T-helper 17 cell (primary cell): Measurements from ENCODE around the gene SLC24A4. TPM values are rescaled to one million over a fixed set of nuclear protein-coding genes. Genes with fewer than 3 reads are reported as not detected.

Source experiments
- ATAC-seq: fragments of 150-1000 bp; cut with Tn5 transposase; 2 replicates; pipeline ENCODE4 v1.10.0; 2021; ENCODE audit warnings: mild to moderate bottlenecking, moderate library complexity
- DNase-seq, 3 donors: peaks; one replicate each; pipeline versions ENCODE4 v3.0.0 to v3.0.0-alpha.2; 2020 to 2021
- H3K9me3 ChIP-seq: one replicate; pipeline ENCODE4 v1.7.0; 2013; ENCODE audit warnings: low read length, mild to moderate bottlenecking; ENCODE audit not compliant: control insufficient read depth, poor library complexity, severe bottlenecking
- H3K27ac Mint-ChIP-seq: one replicate; pipeline ENCODE4 v1.8.0; 2022; ENCODE audit warnings: mild to moderate bottlenecking, moderate library complexity, mixed read lengths
- H3K27me3 Mint-ChIP-seq: one replicate; pipeline ENCODE4 v1.8.0; 2022; ENCODE audit warnings: mixed read lengths
- H3K36me3 Mint-ChIP-seq: one replicate; pipeline ENCODE4 v1.8.0; 2022; ENCODE audit warnings: low read depth, mixed read lengths
- H3K4me1 Mint-ChIP-seq: one replicate; pipeline ENCODE4 v1.8.0; 2022; ENCODE audit warnings: mild to moderate bottlenecking, mixed read lengths
- H3K4me3 Mint-ChIP-seq: one replicate; pipeline ENCODE4 v1.8.0; 2022; ENCODE audit warnings: mild to moderate bottlenecking, moderate library complexity, mixed read lengths
- total RNA-seq, 4 donors: library from RNA in 2 of 4; stranded (reverse) in 2 of 4; gene quantifications; one replicate each; pipeline ENCODE4 v1.2.3 and lab custom pipeline; 2022 to 2026

SLC24A4 gene
- total RNA-seq = 1 to 10 TPM in 1 of 2 donors, under 1 TPM in 1; 0.55 to 2.0 TPM
- total RNA-seq (lab: John Stamatoyannopoulos, UW) = 0 to 0.08 reads per million in 2 donors

DNA sequence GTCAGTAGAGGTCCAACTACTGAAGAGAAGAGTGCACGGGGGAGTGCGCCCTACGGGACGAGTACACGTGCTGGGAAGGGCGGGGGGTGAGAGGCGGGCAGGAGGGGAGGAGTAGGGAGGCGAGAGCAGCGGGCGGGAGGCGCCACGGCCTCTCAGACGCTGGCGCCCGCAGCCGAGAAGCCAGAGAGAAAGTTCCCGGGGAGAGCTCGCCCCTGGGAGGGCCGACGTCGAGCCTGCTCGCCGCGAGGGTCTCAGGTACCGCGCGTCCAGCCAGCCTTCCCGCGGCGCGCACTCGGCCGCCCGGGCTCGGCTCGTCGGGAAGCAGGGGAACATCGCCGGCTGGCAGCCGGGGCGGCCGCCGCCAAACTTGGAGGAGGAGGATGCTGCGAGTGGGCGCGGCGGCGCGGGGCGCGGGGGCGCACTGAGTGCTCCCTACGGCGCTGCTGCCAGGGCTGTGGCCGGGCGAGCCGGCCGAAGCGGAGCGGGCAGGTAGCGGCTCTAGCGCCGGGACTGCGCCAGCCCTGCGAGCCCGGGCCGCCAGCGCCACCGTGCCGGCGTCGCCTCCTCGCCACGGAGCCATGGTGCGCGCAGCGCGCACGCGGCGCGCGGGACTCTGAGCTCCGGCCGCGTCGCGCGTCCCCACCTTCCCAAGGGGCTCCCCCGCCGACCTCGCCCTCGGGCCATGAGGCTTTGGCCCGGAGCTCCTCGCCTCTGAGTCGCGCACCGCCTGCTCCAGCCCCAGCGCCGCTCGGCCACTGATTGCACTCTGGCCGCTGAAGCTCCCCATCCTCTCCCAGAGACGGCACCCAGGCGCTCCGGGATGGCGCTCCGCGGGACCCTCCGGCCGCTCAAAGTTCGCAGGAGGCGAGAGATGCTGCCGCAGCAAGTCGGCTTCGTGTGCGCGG lies at the start of gene SLC24A4:
Gene SLC24A4 (plus strand): TSS at position 155 of the 905 bp plus-strand sequence. CDS start 666 bp downstream, at position 821.
- no peaks in the 10 kb centered on the region for H3K9me3 ChIP-seq
- DNase-seq (no peak), ATAC-seq (no peak)
- Mint-ChIP-seq H3K4me1 (peaks cover 2% of the 10 kb centered on the region), H3K27ac (no peak within 1 kb of the TSS), H3K4me3 (peak within 1 kb of the TSS; percentile 68), H3K27me3 (peaks cover 59% of the 10 kb centered on the region), H3K36me3 (no peaks in the 10 kb centered on the region)

DNA sequence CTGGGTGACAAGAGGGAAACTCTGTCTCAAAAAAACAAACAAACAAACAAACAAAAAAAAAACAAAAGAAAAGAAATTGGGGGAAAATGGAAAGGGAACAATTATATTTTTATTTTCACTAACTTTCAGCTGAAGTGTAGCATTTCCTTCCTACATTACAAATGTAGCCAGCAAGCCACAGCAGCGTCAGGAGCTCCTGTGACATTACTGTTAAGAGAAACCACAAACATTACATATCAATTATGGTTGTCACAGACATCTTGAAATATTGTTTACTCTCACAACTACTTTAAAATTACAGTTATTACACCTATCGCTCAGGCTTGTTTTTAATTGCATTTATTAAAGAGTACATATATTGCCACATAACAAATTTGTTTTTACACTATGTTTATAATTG lies 49.8 kb upstream of the SLC24A4 start:
- Mint-ChIP-seq H3K36me3 (peaks cover 6% of the 10 kb centered on the region), H3K27ac (no peak overlapping the region), H3K27me3 (peaks cover 71% of the 10 kb centered on the region), H3K4me3 (no peak overlapping the region), H3K4me1 (peaks cover 5% of the 10 kb centered on the region)
- ATAC-seq (no peak), DNase-seq (no peak)
- no peaks in the 10 kb centered on the region for H3K9me3 ChIP-seq

GRCh38 chr14:92274055-92274454 lies 48.9 kb upstream of the SLC24A4 start:
- no peaks in the 10 kb centered on the region for H3K9me3 ChIP-seq
- peaks cover 6% of the 10 kb centered on the region for H3K36me3 Mint-ChIP-seq
- ATAC-seq (no peak), DNase-seq (no peak)
- H3K4me1 Mint-ChIP-seq = peaks cover 5% of the 10 kb centered on the region
- peaks cover 63% of the 10 kb centered on the region for H3K27me3 Mint-ChIP-seq
- H3K4me3 Mint-ChIP-seq = no peak overlapping the region
- H3K27ac Mint-ChIP-seq = no peak overlapping the region

DNA sequence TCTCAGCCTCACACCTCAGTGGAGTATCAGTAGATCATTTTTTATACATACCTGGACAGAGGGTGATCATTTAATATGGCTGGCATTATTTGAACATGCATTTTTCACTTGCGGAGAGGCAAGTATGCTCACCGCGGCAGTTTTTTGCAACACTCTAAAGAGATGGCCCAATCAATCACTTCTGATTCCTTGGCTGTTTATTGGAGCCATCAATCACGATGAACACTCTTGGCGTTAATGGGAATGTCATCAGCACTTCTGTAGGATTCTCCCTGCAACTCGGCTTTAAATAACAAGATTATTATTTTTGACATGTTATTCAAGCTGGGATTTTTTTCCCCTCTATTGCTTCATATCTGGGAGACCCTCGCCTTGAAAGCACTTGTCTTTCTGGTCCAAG lies 46.9 kb upstream of the SLC24A4 start:
- H3K4me3 Mint-ChIP-seq = no peak overlapping the region
- H3K27ac Mint-ChIP-seq = no peak overlapping the region
- peaks cover 13% of the 10 kb centered on the region for H3K4me1 Mint-ChIP-seq
- H3K36me3 Mint-ChIP-seq = peaks cover 6% of the 10 kb centered on the region
- H3K27me3 Mint-ChIP-seq = peaks cover 55% of the 10 kb centered on the region
- no peak for ATAC-seq
- no peak for DNase-seq
- no peaks in the 10 kb centered on the region for H3K9me3 ChIP-seq

GRCh38 chr14:92277031-92277430 lies 45.9 kb upstream of the SLC24A4 start:
- Mint-ChIP-seq H3K4me3 (no peak overlapping the region), H3K27me3 (peaks cover 45% of the 10 kb centered on the region), H3K4me1 (peaks cover 10% of the 10 kb centered on the region), H3K36me3 (peaks cover 4% of the 10 kb centered on the region), H3K27ac (no peak overlapping the region)
- H3K9me3 ChIP-seq = no peaks in the 10 kb centered on the region
- DNase-seq = no peak
- ATAC-seq = no peak

GRCh38 chr14:92280554-92281262 lies 42.3 kb upstream of the SLC24A4 start:
- Mint-ChIP-seq H3K27me3 (peaks cover 17% of the 10 kb centered on the region), H3K36me3 (no peaks in the 10 kb centered on the region), H3K4me3 (no peak overlapping the region), H3K27ac (peak overlapping the region; percentile 57), H3K4me1 (peaks cover 7% of the 10 kb centered on the region)
- DNase-seq (no peak), ATAC-seq (no peak)
- H3K9me3 ChIP-seq = no peaks in the 10 kb centered on the region

GRCh38 chr14:92282669-92283068 lies 40.3 kb upstream of the SLC24A4 start:
- DNase-seq (no peak), ATAC-seq (no peak)
- Mint-ChIP-seq H3K4me1 (peaks cover 7% of the 10 kb centered on the region), H3K27ac (no peak overlapping the region), H3K36me3 (no peaks in the 10 kb centered on the region), H3K4me3 (no peak overlapping the region), H3K27me3 (peaks cover 7% of the 10 kb centered on the region)
- no peaks in the 10 kb centered on the region for H3K9me3 ChIP-seq

DNA sequence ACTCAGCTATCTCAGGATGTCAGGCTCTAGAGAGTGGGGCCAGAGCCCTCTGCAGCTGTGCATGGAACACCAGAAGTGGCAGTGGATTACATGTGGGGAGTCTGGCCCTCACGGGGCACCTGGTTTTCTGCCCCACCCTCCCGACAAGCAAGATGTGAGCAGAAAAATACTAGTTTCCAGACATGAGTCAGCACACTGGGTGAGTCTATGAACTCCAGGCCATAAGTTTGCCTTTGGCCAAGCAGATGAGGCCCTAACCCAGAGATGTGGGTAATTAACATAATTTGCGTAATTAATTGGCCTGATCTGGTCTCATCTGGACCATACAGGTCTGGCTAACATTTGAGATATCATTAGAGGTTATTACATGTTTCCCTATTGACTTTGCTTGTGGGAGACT lies 37.7 kb upstream of the SLC24A4 start:
- Mint-ChIP-seq H3K36me3 (no peaks in the 10 kb centered on the region), H3K4me1 (peaks cover 7% of the 10 kb centered on the region), H3K27me3 (peaks cover 32% of the 10 kb centered on the region), H3K27ac (no peak overlapping the region), H3K4me3 (no peak overlapping the region)
- DNase-seq (no peak), ATAC-seq (no peak)
- H3K9me3 ChIP-seq = no peaks in the 10 kb centered on the region

DNA sequence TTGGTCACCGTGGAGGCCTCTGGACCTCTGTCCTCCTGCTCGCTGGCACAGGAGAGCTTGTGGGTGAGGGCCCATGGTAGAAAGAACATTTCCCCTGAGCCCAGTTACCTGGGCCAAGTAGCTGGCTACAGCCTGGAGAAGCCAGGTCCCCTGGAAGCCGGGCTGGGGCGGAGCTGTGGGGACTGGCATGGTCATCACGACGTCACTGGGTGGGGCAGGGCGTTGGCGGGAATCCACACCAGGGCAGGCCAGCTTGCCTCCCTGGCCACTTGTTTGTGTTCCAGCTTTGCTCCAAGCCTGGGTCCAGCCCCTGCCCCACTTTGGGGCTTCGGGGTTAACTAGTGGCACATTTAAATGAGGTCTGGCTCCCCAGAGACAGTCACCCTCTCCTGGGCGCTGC lies 35.0 kb upstream of the SLC24A4 start:
- no peaks in the 10 kb centered on the region for H3K4me1 Mint-ChIP-seq
- peaks cover 40% of the 10 kb centered on the region for H3K27me3 Mint-ChIP-seq
- H3K27ac Mint-ChIP-seq = no peak overlapping the region
- DNase-seq = no peak
- H3K9me3 ChIP-seq = no peaks in the 10 kb centered on the region
- no peaks in the 10 kb centered on the region for H3K36me3 Mint-ChIP-seq
- no peak for ATAC-seq
- no peak overlapping the region for H3K4me3 Mint-ChIP-seq

DNA sequence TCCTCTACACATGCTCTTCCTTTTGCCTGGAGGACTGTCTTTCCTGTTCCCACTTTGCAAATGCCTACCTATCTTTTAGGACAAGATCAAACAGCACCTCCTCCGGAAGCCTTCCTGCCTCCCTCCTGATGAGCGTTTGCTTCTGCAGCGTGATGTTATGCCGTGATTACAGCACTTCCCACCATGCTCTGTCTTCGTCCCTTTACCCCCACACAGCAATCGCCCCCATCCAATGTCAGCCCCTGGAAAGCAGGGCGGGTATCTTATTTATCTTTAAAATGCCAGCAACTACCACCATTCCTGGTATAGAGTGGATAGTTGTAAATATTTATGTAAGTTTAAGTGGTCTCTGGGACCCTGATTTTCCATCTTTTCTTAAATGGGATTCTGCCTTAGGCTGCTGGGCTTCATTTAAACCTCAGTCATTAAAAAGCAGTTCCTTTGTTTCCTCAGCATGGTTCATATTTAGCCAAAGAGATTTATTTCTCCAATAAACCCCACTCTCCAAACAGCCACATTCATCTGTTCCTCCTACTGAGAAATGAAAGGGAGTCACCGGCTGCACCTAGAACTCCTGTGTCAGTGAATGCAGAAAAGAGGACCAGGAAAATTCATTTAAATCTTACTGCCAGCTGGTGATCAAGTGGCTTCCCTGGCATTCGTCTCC lies 33.8 kb upstream of the SLC24A4 start:
- H3K27ac Mint-ChIP-seq = no peak overlapping the region
- H3K4me1 Mint-ChIP-seq = no peaks in the 10 kb centered on the region
- ATAC-seq (no peak), DNase-seq (no peak)
- no peak overlapping the region for H3K4me3 Mint-ChIP-seq
- H3K36me3 Mint-ChIP-seq = no peaks in the 10 kb centered on the region
- H3K27me3 Mint-ChIP-seq = peaks cover 40% of the 10 kb centered on the region
- no peaks in the 10 kb centered on the region for H3K9me3 ChIP-seq

GRCh38 chr14:92292673-92293072 lies 30.3 kb upstream of the SLC24A4 start:
- DNase-seq (no peak), ATAC-seq (no peak)
- Mint-ChIP-seq H3K4me1 (no peaks in the 10 kb centered on the region), H3K4me3 (no peak overlapping the region), H3K36me3 (no peaks in the 10 kb centered on the region), H3K27ac (no peak overlapping the region), H3K27me3 (peaks cover 60% of the 10 kb centered on the region)
- no peaks in the 10 kb centered on the region for H3K9me3 ChIP-seq

GRCh38 chr14:92294506-92294905 lies 28.5 kb upstream of the SLC24A4 start:
- Mint-ChIP-seq H3K27ac (no peak overlapping the region), H3K27me3 (peaks cover 60% of the 10 kb centered on the region), H3K4me1 (no peaks in the 10 kb centered on the region), H3K36me3 (no peaks in the 10 kb centered on the region), H3K4me3 (no peak overlapping the region)
- DNase-seq = no peak
- no peak for ATAC-seq
- no peaks in the 10 kb centered on the region for H3K9me3 ChIP-seq
